IPS-15b (cell line): Measurements from ENCODE around the gene TXNDC17.

Experiments used
- H3K27me3 ChIP-seq: one replicate; pipeline ENCODE4 v1.6.1; 2013; ENCODE audit warnings: low read length; ENCODE audit not compliant: control insufficient read depth, insufficient read depth
- H3K36me3 ChIP-seq: one replicate; pipeline ENCODE4 v1.6.1; 2013; ENCODE audit warnings: low read length; ENCODE audit not compliant: control insufficient read depth, insufficient read depth
- H3K4me1 ChIP-seq: one replicate; pipeline ENCODE4 v1.6.1; 2013; ENCODE audit warnings: mild to moderate bottlenecking, low read length; ENCODE audit not compliant: control insufficient read depth, insufficient read depth
- H3K4me3 ChIP-seq: one replicate; pipeline ENCODE4 v1.5.1; 2013; ENCODE audit warnings: low read depth, low read length
- H3K9ac ChIP-seq: one replicate; pipeline ENCODE4 v1.6.1; 2013; ENCODE audit warnings: low read depth, mild to moderate bottlenecking, low read length
- H3K9me3 ChIP-seq: one replicate; pipeline ENCODE4 v1.6.1; 2013; ENCODE audit warnings: mild to moderate bottlenecking, low read length; ENCODE audit not compliant: control insufficient read depth, insufficient read depth

Gene TXNDC17

GRCh38 chr17:6679241-6679640 is 38.4 kb downstream of the TXNDC17 start:
- H3K9ac ChIP-seq, result no peak overlapping the region
- H3K4me3 ChIP-seq, result no peak overlapping the region
- H3K36me3 ChIP-seq, result no peaks in the 10 kb centered on the region
- no peaks in the 10 kb centered on the region for H3K27me3 ChIP-seq
- no peaks in the 10 kb centered on the region for H3K9me3 ChIP-seq
- H3K4me1 ChIP-seq, result no peaks in the 10 kb centered on the region

GRCh38 chr17:6681176-6681575 is 40.3 kb downstream of the TXNDC17 start:
- Histone ChIP-seq H3K27me3 (no peaks in the 10 kb centered on the region), H3K4me3 (no peak overlapping the region)

GRCh38 chr17:6681671-6682070 is 40.8 kb downstream of the TXNDC17 start:
- Histone ChIP-seq H3K4me1 (no peaks in the 10 kb centered on the region), H3K4me3 (no peak overlapping the region), H3K9ac (no peak overlapping the region), H3K27me3 (no peaks in the 10 kb centered on the region), H3K9me3 (no peaks in the 10 kb centered on the region), H3K36me3 (no peaks in the 10 kb centered on the region)

More at GRCh38 chr17:6681176-6681575, 40.3 kb downstream of the TXNDC17 start:
- H3K4me1 ChIP-seq, result no peaks in the 10 kb centered on the region
- H3K9ac ChIP-seq, result no peak overlapping the region
- no peaks in the 10 kb centered on the region for H3K9me3 ChIP-seq
- H3K36me3 ChIP-seq, result no peaks in the 10 kb centered on the region

- Histone ChIP-seq H3K27me3 (no peaks in the 10 kb centered on the region), H3K36me3 (no peaks in the 10 kb centered on the region), H3K4me1 (no peaks in the 10 kb centered on the region), H3K9ac (no peak overlapping the region), H3K9me3 (no peaks in the 10 kb centered on the region), H3K4me3 (no peak overlapping the region)
Observed at GRCh38 chr17:6682339-6682738, 41.5 kb downstream of the TXNDC17 start.

GRCh38 chr17:6683081-6683684 is 42.3 kb downstream of the TXNDC17 start:
- Histone ChIP-seq H3K9me3 (no peaks in the 10 kb centered on the region), H3K4me1 (no peaks in the 10 kb centered on the region), H3K36me3 (no peaks in the 10 kb centered on the region), H3K4me3 (no peak overlapping the region), H3K9ac (no peak overlapping the region), H3K27me3 (no peaks in the 10 kb centered on the region)

- no peak overlapping the region for H3K9ac ChIP-seq
- no peaks in the 10 kb centered on the region for H3K36me3 ChIP-seq
- H3K9me3 ChIP-seq, result no peaks in the 10 kb centered on the region
- H3K4me3 ChIP-seq, result no peak overlapping the region
- H3K4me1 ChIP-seq, result no peaks in the 10 kb centered on the region
- no peaks in the 10 kb centered on the region for H3K27me3 ChIP-seq
Observed at GRCh38 chr17:6683730-6684459, 43.0 kb downstream of the TXNDC17 start.

- Histone ChIP-seq H3K9me3 (no peaks in the 10 kb centered on the region), H3K9ac (no peak overlapping the region), H3K36me3 (no peaks in the 10 kb centered on the region), H3K4me1 (no peaks in the 10 kb centered on the region), H3K27me3 (no peaks in the 10 kb centered on the region), H3K4me3 (no peak overlapping the region)
Observed at GRCh38 chr17:6684460-6684783, 43.6 kb downstream of the TXNDC17 start.

- Histone ChIP-seq H3K9ac (no peak overlapping the region), H3K9me3 (no peaks in the 10 kb centered on the region), H3K36me3 (no peaks in the 10 kb centered on the region), H3K27me3 (no peaks in the 10 kb centered on the region), H3K4me3 (no peak overlapping the region), H3K4me1 (no peaks in the 10 kb centered on the region)
Observed at GRCh38 chr17:6684881-6685767, 44.3 kb downstream of the TXNDC17 start.

- Histone ChIP-seq H3K27me3 (no peaks in the 10 kb centered on the region), H3K4me1 (no peaks in the 10 kb centered on the region), H3K9ac (no peak overlapping the region), H3K4me3 (no peak overlapping the region), H3K36me3 (no peaks in the 10 kb centered on the region), H3K9me3 (no peaks in the 10 kb centered on the region)
Observed at GRCh38 chr17:6686026-6686425, 45.2 kb downstream of the TXNDC17 start.

- Histone ChIP-seq H3K9ac (no peak overlapping the region), H3K4me3 (no peak overlapping the region), H3K27me3 (no peaks in the 10 kb centered on the region), H3K4me1 (no peaks in the 10 kb centered on the region), H3K36me3 (no peaks in the 10 kb centered on the region), H3K9me3 (no peaks in the 10 kb centered on the region)
Observed at GRCh38 chr17:6688944-6689343, 48.1 kb downstream of the TXNDC17 start.

GRCh38 chr17:6690641-6691040 is 49.8 kb downstream of the TXNDC17 start:
- no peak overlapping the region for H3K9ac ChIP-seq
- no peak overlapping the region for H3K4me3 ChIP-seq
- no peaks in the 10 kb centered on the region for H3K9me3 ChIP-seq
- H3K27me3 ChIP-seq, result no peaks in the 10 kb centered on the region
- no peaks in the 10 kb centered on the region for H3K4me1 ChIP-seq
- H3K36me3 ChIP-seq, result no peaks in the 10 kb centered on the region

GRCh38 chr17:6691546-6691945 is 50.7 kb downstream of the TXNDC17 start:
- H3K9me3 ChIP-seq, result no peaks in the 10 kb centered on the region
- no peaks in the 10 kb centered on the region for H3K4me1 ChIP-seq
- no peak overlapping the region for H3K4me3 ChIP-seq
- no peak overlapping the region for H3K9ac ChIP-seq
- no peaks in the 10 kb centered on the region for H3K27me3 ChIP-seq
- H3K36me3 ChIP-seq, result no peaks in the 10 kb centered on the region
